Loucy (cell line): ENCODE data around the gene CHP2.
"Not testable (repeated sequence)": the region's sequence is repeated elsewhere in the genome, so short reads cannot be mapped to it uniquely, and the experiment has no call there.

Experiments
- H2AFZ ChIP-seq: fragments of 200-600 bp; sonication (generic); 2 replicates; pipeline ENCODE4 v1.6.0; 2016; ENCODE audit warnings: antibody characterized with exemption, mild to moderate bottlenecking, low read length, moderate library complexity
- H3F3A ChIP-seq: fragments of 200-600 bp; 2 replicates; pipeline ENCODE4 v1.6.0; 2016; ENCODE audit warnings: antibody characterized with exemption, low read depth, mild to moderate bottlenecking
- H3K27me3 ChIP-seq: fragments of 200-600 bp; sonication (generic); 2 replicates; pipeline ENCODE4 v1.6.1; 2014; ENCODE audit warnings: low read length, mild to moderate bottlenecking; ENCODE audit not compliant: insufficient read depth, poor library complexity, severe bottlenecking
- H3K36me3 ChIP-seq: fragments of 200-600 bp; sonication (generic); 2 replicates; pipeline ENCODE4 v1.6.1; 2016; ENCODE audit warnings: low read length; ENCODE audit not compliant: insufficient read depth
- H3K4me1 ChIP-seq: fragments of 200-600 bp; sonication (generic); 2 replicates; pipeline ENCODE4 v1.5.1; 2014; ENCODE audit warnings: low read length, mild to moderate bottlenecking; ENCODE audit not compliant: insufficient read depth, poor library complexity, severe bottlenecking
- H3K4me2 ChIP-seq: fragments of 200-600 bp; sonication (generic); 2 replicates; pipeline ENCODE4 v1.6.0; 2014; ENCODE audit warnings: antibody characterized with exemption, low read length, low read depth, mild to moderate bottlenecking; ENCODE audit not compliant: poor library complexity, severe bottlenecking
- H3K4me3 ChIP-seq: fragments of 200-600 bp; sonication (generic); 2 replicates; pipeline ENCODE4 v1.5.1; 2014; ENCODE audit warnings: low read length, mild to moderate bottlenecking, mixed read lengths; ENCODE audit not compliant: poor library complexity, severe bottlenecking
- H3K79me2 ChIP-seq: fragments of 200-600 bp; sonication (generic); 2 replicates; pipeline ENCODE4 v1.6.1; 2014; ENCODE audit warnings: low read length; ENCODE audit not compliant: insufficient read depth
- H3K9ac ChIP-seq: fragments of 200-600 bp; sonication (generic); 2 replicates; pipeline ENCODE4 v1.6.0; 2014; ENCODE audit warnings: mild to moderate bottlenecking, low read depth, low read length, moderate library complexity; ENCODE audit not compliant: poor library complexity, severe bottlenecking
- H3K9me2 ChIP-seq: fragments of 200-600 bp; sonication (generic); replicated peaks from 2 replicates; pipeline ENCODE4 v1.6.1; 2016; ENCODE audit warnings: low read depth, low read length, mixed read lengths
- H3K9me3 ChIP-seq: fragments of 200-600 bp; sonication (generic); 2 replicates; pipeline ENCODE4 v1.6.1; 2014; ENCODE audit warnings: mild to moderate bottlenecking, antibody characterized with exemption, low read length, low read depth; ENCODE audit not compliant: insufficient read depth
- H4K20me1 ChIP-seq: fragments of 200-600 bp; sonication (generic); 2 replicates; pipeline ENCODE4 v1.6.0; 2014; ENCODE audit warnings: antibody characterized with exemption, low read length, mild to moderate bottlenecking; ENCODE audit not compliant: insufficient read depth, poor library complexity, severe bottlenecking
- EZH2phosphoT487 ChIP-seq: fragments of 200-600 bp; IDR thresholded peaks from 2 replicates; pipeline ENCODE4 v1.6.1; 2018; ENCODE audit warnings: antibody characterized with exemption, mild to moderate bottlenecking, moderate library complexity, borderline replicate concordance
- TF ChIP-seq, protein P1 (sequence below): fragments of 200-600 bp; sonication (generic); conservative IDR thresholded peaks from 2 replicates; pipeline ENCODE4 v1.5.1; 2014; ENCODE audit warnings: mild to moderate bottlenecking, antibody characterized with exemption, low read length

The CHP2 gene

GRCh38 chr16:23745263-23745662, 9.6 kb upstream of the CHP2 start:
- H3K4me3 ChIP-seq: no peak overlapping the region
- H3K9ac ChIP-seq: no peak overlapping the region
- H3K9me2 ChIP-seq: no peaks in the 10 kb centered on the region
- no peaks in the 10 kb centered on the region for H3K4me1 ChIP-seq
- H3K9me3 ChIP-seq: no peaks in the 10 kb centered on the region
- H3K36me3 ChIP-seq: no peaks in the 10 kb centered on the region
- no peak overlapping the region for H3K4me2 ChIP-seq
- TF ChIP-seq, protein P1, sequence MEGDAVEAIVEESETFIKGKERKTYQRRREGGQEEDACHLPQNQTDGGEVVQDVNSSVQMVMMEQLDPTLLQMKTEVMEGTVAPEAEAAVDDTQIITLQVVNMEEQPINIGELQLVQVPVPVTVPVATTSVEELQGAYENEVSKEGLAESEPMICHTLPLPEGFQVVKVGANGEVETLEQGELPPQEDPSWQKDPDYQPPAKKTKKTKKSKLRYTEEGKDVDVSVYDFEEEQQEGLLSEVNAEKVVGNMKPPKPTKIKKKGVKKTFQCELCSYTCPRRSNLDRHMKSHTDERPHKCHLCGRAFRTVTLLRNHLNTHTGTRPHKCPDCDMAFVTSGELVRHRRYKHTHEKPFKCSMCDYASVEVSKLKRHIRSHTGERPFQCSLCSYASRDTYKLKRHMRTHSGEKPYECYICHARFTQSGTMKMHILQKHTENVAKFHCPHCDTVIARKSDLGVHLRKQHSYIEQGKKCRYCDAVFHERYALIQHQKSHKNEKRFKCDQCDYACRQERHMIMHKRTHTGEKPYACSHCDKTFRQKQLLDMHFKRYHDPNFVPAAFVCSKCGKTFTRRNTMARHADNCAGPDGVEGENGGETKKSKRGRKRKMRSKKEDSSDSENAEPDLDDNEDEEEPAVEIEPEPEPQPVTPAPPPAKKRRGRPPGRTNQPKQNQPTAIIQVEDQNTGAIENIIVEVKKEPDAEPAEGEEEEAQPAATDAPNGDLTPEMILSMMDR: no peak
- TF ChIP-seq EZH2phosphoT487: no peak
- H3K79me2 ChIP-seq: no peaks in the 10 kb centered on the region
- no peaks in the 10 kb centered on the region for H4K20me1 ChIP-seq
- H3F3A ChIP-seq: no peaks in the 10 kb centered on the region
- no peak overlapping the region for H2AFZ ChIP-seq
- H3K27me3 ChIP-seq: no peaks in the 10 kb centered on the region

DNA sequence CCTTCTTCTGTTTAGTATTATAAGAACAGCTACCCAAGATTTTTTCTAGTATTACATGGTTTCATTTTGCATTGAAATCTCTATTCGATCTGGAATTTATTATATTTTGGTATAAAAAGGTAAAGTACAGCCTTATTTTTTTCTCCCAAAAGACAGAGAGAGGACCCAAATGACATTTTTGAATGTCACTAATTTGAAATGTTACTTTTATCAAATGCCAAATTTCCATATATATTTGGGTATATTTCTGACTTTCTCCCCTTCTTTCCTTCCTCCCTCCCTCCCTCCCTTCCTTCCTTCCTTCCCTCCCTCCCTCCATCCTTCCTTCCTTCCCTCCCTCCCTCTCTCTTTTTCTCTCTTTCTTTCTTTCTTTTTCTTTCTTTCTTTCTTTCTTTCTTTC, 6.2 kb upstream of the CHP2 start:
- no peaks in the 10 kb centered on the region for H3K36me3 ChIP-seq
- H3K9me2 ChIP-seq: no peaks in the 10 kb centered on the region
- TF ChIP-seq, protein P1: no peak
- TF ChIP-seq EZH2phosphoT487: no peak
- H3K4me2 ChIP-seq: no peak overlapping the region
- no peaks in the 10 kb centered on the region for H3K27me3 ChIP-seq
- H2AFZ ChIP-seq: no peak overlapping the region
- no peaks in the 10 kb centered on the region for H3K9me3 ChIP-seq
- H3F3A ChIP-seq: no peaks in the 10 kb centered on the region
- no peak overlapping the region for H3K9ac ChIP-seq
- H4K20me1 ChIP-seq: no peaks in the 10 kb centered on the region
- no peaks in the 10 kb centered on the region for H3K79me2 ChIP-seq
- no peak overlapping the region for H3K4me3 ChIP-seq
- H3K4me1 ChIP-seq: no peaks in the 10 kb centered on the region

- not testable (repeated sequence) for H3K4me1 ChIP-seq, H3K36me3 ChIP-seq, H3K4me3 ChIP-seq, H3F3A ChIP-seq, H3K4me2 ChIP-seq, H4K20me1 ChIP-seq, H3K27me3 ChIP-seq, H3K9ac ChIP-seq, H2AFZ ChIP-seq, H3K79me2 ChIP-seq, H3K9me2 ChIP-seq, H3K9me3 ChIP-seq
Measured at GRCh38 chr16:23751053-23751452, 3.8 kb upstream of the CHP2 start.

DNA sequence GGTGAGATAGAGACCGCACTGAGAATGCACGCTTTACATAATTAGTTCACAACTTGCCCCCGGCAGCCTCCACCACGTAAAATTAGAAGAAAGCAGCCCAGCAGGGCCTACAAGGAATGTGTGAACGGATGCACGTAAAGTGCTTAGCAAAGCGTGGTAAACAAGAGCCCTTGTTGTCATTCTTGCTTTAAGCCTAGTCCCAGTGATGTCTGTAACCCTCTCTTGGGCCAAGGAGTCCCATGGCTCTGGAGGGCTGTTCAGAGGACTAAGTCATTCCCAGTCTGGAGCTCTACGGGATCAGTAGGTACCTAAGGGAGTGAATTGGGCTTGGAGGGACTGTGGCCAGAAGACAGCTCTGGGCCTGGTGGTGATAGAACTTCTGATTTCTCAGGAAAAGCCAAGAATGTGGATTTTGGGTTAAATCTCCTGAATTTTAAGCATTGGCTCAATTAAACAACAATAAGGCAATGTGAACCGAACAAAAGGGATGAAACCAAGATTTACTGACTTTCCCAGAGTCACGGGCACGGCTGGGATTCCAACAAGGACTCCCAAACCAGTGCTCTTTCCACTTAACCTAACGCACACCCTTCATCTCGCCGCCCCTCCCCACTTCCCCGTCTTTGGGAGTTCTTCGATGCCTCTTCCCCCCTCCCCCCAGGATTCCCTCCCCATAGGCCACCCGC, 775 bp upstream of the CHP2 start:
- no peaks in the 10 kb centered on the region for H3K27me3 ChIP-seq
- H3K9me3 ChIP-seq: no peaks in the 10 kb centered on the region
- H4K20me1 ChIP-seq: no peaks in the 10 kb centered on the region
- H2AFZ ChIP-seq: no peak overlapping the region
- H3F3A ChIP-seq: no peaks in the 10 kb centered on the region
- H3K4me3 ChIP-seq: no peak overlapping the region
- no peak overlapping the region for H3K9ac ChIP-seq
- no peaks in the 10 kb centered on the region for H3K9me2 ChIP-seq
- H3K4me2 ChIP-seq: no peak overlapping the region
- no peaks in the 10 kb centered on the region for H3K4me1 ChIP-seq
- no peaks in the 10 kb centered on the region for H3K36me3 ChIP-seq
- no peaks in the 10 kb centered on the region for H3K79me2 ChIP-seq
- TF ChIP-seq, protein P1: no peak
- TF ChIP-seq EZH2phosphoT487: no peak
